AG09319 (cell line): Measurements from ENCODE around the gene GALM.

Source experiments
- DNase-seq: peaks from one replicate; pipeline ENCODE4 v3.0.0-alpha.2; 2010; ENCODE audit warnings: low read depth; ENCODE audit errors: extremely low read depth
- CTCF ChIP-seq: IDR thresholded peaks from 2 replicates; pipeline ENCODE4 v1.5.1; 2011; ENCODE audit warnings: low read depth, mild to moderate bottlenecking, inconsistent platforms, low read length, moderate library complexity

GALM gene

GRCh38 chr2:38765149-38765548 is 99.2 kb downstream of the GALM start:
- TF ChIP-seq CTCF, result no peak
- no peak for DNase-seq

GRCh38 chr2:38765551-38765950 is 99.6 kb downstream of the GALM start:
- DNase-seq, result no peak
- no peak for TF ChIP-seq CTCF

- no peak for DNase-seq
- no peak for TF ChIP-seq CTCF
Observed at GRCh38 chr2:38771632-38772031, 105.7 kb downstream of the GALM start.

GRCh38 chr2:38775097-38775920 is 109.4 kb downstream of the GALM start:
- no peak for TF ChIP-seq CTCF
- no peak for DNase-seq

- no peak for DNase-seq
- TF ChIP-seq CTCF, result no peak
Observed at GRCh38 chr2:38775921-38776225, 110.0 kb downstream of the GALM start.

- no peak for TF ChIP-seq CTCF
- DNase-seq, result no peak
Observed at GRCh38 chr2:38776531-38776930, 110.6 kb downstream of the GALM start.

- no peak for DNase-seq
- TF ChIP-seq CTCF, result no peak
Observed at GRCh38 chr2:38778687-38779082, 112.8 kb downstream of the GALM start.
